ENCODE results near the gene CNTNAP5.
A peak's percentile ranks its signal among the peaks of the same experiment; 100 is the strongest.

Gene CNTNAP5

DNA sequence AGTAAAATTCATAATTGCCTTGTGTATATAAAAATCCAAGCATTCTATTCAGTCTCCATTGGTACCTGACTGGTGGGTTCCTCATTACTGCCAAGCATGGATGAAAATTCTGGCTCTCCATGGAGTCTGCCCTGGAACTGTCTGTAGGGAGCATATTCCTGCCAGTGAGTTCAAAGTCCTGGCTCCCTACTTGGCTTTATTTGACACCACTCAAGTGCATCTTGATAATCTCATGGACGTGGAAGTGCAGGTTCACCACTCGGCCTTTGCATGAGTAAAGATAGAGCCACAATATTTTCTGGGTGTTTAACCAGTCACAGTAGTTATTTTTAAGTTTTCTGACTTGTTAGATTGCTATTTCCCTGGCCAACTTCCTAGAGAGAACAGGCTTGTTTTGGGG is 63.5 kb downstream of the CNTNAP5 start:
- in situ Hi-C loops (cut with MboI; ENCODE audit: low sequenced_read_pairs), result no loop called here
- Histone ChIP-seq H3K4me3 (no peak overlapping the region), H3K4me1 (no peaks in the 10 kb centered on the region), H3K36me3 (replicated peaks) (no peaks in the 10 kb centered on the region), H3K9me3 (no peaks in the 10 kb centered on the region), H3K27me3 (ENCODE audit: low read depth) (no peaks in the 10 kb centered on the region)
- no peak for DNase-seq (ENCODE audit: low spot score in 2 of 2)

DNA sequence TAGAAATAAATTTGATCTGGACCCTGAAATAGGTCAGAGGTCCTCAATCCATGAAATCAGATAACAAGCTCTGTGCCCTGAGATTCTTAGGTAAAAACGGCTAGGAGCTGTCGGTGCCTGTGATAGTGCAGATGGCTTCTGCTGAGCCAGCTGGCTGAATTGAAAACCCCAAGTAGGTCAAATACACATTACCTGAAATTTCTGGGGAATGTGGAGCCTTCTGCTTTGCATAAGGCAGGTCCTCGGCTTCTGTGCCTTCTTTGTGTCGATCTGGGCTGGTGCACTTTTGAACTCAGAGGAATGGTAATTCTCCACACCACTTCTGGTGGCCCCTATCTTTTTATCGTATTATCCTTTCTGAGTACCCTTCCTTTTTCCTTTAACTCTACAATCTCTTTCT is 66.6 kb downstream of the CNTNAP5 start:
- DNase-seq (ENCODE audit: low spot score in 2 of 2), result no peak
- Histone ChIP-seq H3K4me1 (no peaks in the 10 kb centered on the region), H3K4me3 (no peak overlapping the region), H3K36me3 (replicated peaks) (no peaks in the 10 kb centered on the region), H3K9me3 (no peaks in the 10 kb centered on the region), H3K27me3 (ENCODE audit: low read depth) (no peaks in the 10 kb centered on the region)
- in situ Hi-C loops (cut with MboI; ENCODE audit: low sequenced_read_pairs), result no loop called here

DNA sequence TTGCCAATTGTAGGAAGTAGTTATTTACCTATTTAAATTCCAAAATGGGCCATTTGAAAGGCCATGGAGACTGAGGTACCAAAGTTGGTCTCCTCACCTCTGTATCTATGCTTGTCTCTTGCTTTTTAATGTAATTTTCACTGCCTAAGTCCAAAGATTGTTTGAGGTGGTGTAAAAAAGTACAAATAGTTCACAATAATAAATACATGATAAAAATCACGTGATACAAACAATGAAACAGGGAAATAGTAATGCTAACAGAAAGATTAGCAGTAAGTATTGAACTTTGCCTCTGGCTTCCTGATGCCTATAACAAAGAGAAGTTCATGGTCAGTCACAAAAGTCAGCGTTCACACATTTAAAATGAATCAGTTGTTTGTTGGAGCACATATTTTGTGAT is 67.6 kb downstream of the CNTNAP5 start:
- DNase-seq (ENCODE audit: low spot score in 2 of 2), result no peak
- in situ Hi-C loops (cut with MboI; ENCODE audit: low sequenced_read_pairs), result no loop called here
- Histone ChIP-seq H3K27me3 (ENCODE audit: low read depth) (no peaks in the 10 kb centered on the region), H3K4me1 (no peaks in the 10 kb centered on the region), H3K9me3 (no peaks in the 10 kb centered on the region), H3K36me3 (replicated peaks) (no peaks in the 10 kb centered on the region), H3K4me3 (no peak overlapping the region)

GRCh38 chr2:124104914-124105313 is 79.8 kb downstream of the CNTNAP5 start:
- in situ Hi-C loops (cut with MboI; ENCODE audit: low sequenced_read_pairs), result no loop called here

DNA sequence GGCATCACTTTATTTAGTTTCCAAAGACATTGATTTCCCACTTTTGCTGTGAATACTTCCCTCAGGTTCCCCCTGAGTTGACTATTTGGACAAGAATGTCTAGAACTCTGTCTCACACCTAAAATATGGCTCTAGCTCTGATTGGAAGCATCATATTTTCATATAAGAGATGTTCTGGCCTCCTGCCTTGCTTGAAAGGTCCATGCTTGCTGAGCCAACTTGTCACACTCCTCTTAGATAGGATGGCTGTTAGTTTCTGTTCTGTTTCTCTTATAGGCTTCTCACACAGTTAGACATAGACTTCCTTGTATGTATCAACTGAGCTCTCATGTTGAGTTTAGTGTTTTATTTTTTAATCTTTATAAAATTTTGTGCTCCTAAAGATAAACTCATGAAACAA is 87.1 kb downstream of the CNTNAP5 start:
- H3K27me3 ChIP-seq (ENCODE audit: low read depth), result no peaks in the 10 kb centered on the region
- DNase-seq (ENCODE audit: low spot score in 2 of 2), result no peak
- no peak overlapping the region for H3K4me3 ChIP-seq
- in situ Hi-C loops (cut with MboI; ENCODE audit: low sequenced_read_pairs), result no loop called here
- no peaks in the 10 kb centered on the region for H3K36me3 ChIP-seq (replicated peaks)
- H3K4me1 ChIP-seq, result no peaks in the 10 kb centered on the region
- no peaks in the 10 kb centered on the region for H3K9me3 ChIP-seq

More at GRCh38 chr2:124104914-124105313, 79.8 kb downstream of the CNTNAP5 start:
- Histone ChIP-seq H3K36me3 (replicated peaks) (no peaks in the 10 kb centered on the region), H3K9me3 (no peaks in the 10 kb centered on the region), H3K4me1 (no peaks in the 10 kb centered on the region), H3K27me3 (ENCODE audit: low read depth) (no peaks in the 10 kb centered on the region), H3K4me3 (no peak overlapping the region)
- peak in 1 of 2 experiments; percentile 6 for DNase-seq (ENCODE audit: low spot score in 2 of 2)

- no peak for DNase-seq (ENCODE audit: low spot score in 2 of 2)
- H3K9me3 ChIP-seq, result no peaks in the 10 kb centered on the region
- no peak overlapping the region for H3K4me3 ChIP-seq
- no peaks in the 10 kb centered on the region for H3K4me1 ChIP-seq
- in situ Hi-C loops (cut with MboI; ENCODE audit: low sequenced_read_pairs), result no loop called here
- H3K27me3 ChIP-seq (ENCODE audit: low read depth), result no peaks in the 10 kb centered on the region
- no peaks in the 10 kb centered on the region for H3K36me3 ChIP-seq (replicated peaks)
Observed at GRCh38 chr2:124112966-124113365, 87.9 kb downstream of the CNTNAP5 start.

DNA sequence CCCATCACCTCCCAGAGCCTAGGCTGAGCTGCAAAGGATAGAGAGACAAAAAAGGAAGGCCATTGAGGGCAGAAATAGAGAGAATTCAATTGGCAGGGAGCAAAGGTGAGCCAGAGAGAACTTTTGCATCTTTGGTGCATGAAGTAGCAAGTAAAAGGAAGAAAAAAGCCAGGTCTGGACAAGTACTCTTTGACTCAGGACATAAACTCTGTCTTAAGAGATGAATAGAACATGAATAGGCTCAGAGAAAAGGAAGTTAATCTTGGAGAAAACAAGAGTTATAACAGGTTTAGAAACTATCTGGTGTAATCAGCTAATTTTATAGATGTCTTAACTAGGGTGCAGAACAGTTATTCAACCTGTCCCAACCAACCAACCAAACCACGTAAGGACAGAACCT is 95.2 kb downstream of the CNTNAP5 start:
- H3K4me1 ChIP-seq, result no peaks in the 10 kb centered on the region
- H3K9me3 ChIP-seq, result no peaks in the 10 kb centered on the region
- H3K4me3 ChIP-seq, result no peak overlapping the region
- no peaks in the 10 kb centered on the region for H3K36me3 ChIP-seq (replicated peaks)
- no peak for DNase-seq (ENCODE audit: low spot score in 2 of 2)
- in situ Hi-C loops (cut with MboI; ENCODE audit: low sequenced_read_pairs), result no loop called here
- H3K27me3 ChIP-seq (ENCODE audit: low read depth), result no peaks in the 10 kb centered on the region

- H3K4me3 ChIP-seq, result no peak overlapping the region
- H3K27me3 ChIP-seq (ENCODE audit: low read depth), result no peaks in the 10 kb centered on the region
- no peak for DNase-seq (ENCODE audit: low spot score in 2 of 2)
- in situ Hi-C loops (cut with MboI; ENCODE audit: low sequenced_read_pairs), result no loop called here
- H3K9me3 ChIP-seq, result no peaks in the 10 kb centered on the region
- H3K36me3 ChIP-seq (replicated peaks), result no peaks in the 10 kb centered on the region
- H3K4me1 ChIP-seq, result no peaks in the 10 kb centered on the region
Observed at GRCh38 chr2:124121106-124121505, 96.0 kb downstream of the CNTNAP5 start.

- Histone ChIP-seq H3K4me1 (no peaks in the 10 kb centered on the region), H3K36me3 (replicated peaks) (no peaks in the 10 kb centered on the region), H3K4me3 (no peak overlapping the region), H3K27me3 (ENCODE audit: low read depth) (no peaks in the 10 kb centered on the region), H3K9me3 (no peaks in the 10 kb centered on the region)
- in situ Hi-C loops (cut with MboI; ENCODE audit: low sequenced_read_pairs), result no loop called here
- DNase-seq (ENCODE audit: low spot score in 2 of 2), result no peak
Observed at GRCh38 chr2:124121760-124122275, 96.7 kb downstream of the CNTNAP5 start.

- in situ Hi-C loops (cut with MboI; ENCODE audit: low sequenced_read_pairs), result no loop called here
- Histone ChIP-seq H3K36me3 (replicated peaks) (no peaks in the 10 kb centered on the region), H3K9me3 (no peaks in the 10 kb centered on the region), H3K27me3 (ENCODE audit: low read depth) (no peaks in the 10 kb centered on the region), H3K4me3 (no peak overlapping the region), H3K4me1 (no peaks in the 10 kb centered on the region)
- no peak for DNase-seq (ENCODE audit: low spot score in 2 of 2)
Observed at GRCh38 chr2:124122340-124122739, 97.3 kb downstream of the CNTNAP5 start.

DNA sequence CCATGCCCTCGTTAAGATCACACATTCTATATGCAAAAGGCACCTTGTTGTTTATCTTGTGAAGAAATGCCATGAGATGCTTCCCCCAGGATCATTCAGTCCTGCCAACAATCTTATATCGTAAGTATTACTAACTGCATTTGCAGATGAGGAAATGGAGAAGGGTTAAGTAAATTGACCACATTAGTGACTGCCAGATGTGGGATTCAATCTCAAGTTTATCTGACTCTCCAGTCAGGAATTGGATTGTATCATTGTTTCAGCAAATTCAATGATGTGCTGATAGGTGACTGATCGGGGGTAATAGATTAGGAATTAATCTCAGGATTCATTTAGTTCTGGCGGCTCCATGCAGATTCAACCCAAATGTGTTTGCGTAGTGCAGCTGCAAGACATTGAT is 106.2 kb downstream of the CNTNAP5 start:
- no peak overlapping the region for H3K4me3 ChIP-seq
- H3K27me3 ChIP-seq (ENCODE audit: low read depth), result no peaks in the 10 kb centered on the region
- no peaks in the 10 kb centered on the region for H3K36me3 ChIP-seq (replicated peaks)
- H3K4me1 ChIP-seq, result no peaks in the 10 kb centered on the region
- DNase-seq (ENCODE audit: low spot score in 2 of 2), result no peak
- H3K9me3 ChIP-seq, result no peaks in the 10 kb centered on the region
- in situ Hi-C loops (cut with MboI; ENCODE audit: low sequenced_read_pairs), result no loop called here

GRCh38 chr2:124136110-124136509 is 111.0 kb downstream of the CNTNAP5 start:
- no peak for DNase-seq (ENCODE audit: low spot score in 2 of 2)
- Histone ChIP-seq H3K36me3 (replicated peaks) (no peaks in the 10 kb centered on the region), H3K27me3 (ENCODE audit: low read depth) (no peaks in the 10 kb centered on the region), H3K9me3 (no peaks in the 10 kb centered on the region), H3K4me3 (no peak overlapping the region), H3K4me1 (no peaks in the 10 kb centered on the region)
- in situ Hi-C loops (cut with MboI; ENCODE audit: low sequenced_read_pairs), result no loop called here

- no peak overlapping the region for H3K4me3 ChIP-seq
- in situ Hi-C loops (cut with MboI; ENCODE audit: low sequenced_read_pairs), result no loop called here
- no peaks in the 10 kb centered on the region for H3K36me3 ChIP-seq (replicated peaks)
- H3K4me1 ChIP-seq, result no peaks in the 10 kb centered on the region
- no peaks in the 10 kb centered on the region for H3K9me3 ChIP-seq
- no peaks in the 10 kb centered on the region for H3K27me3 ChIP-seq (ENCODE audit: low read depth)
- DNase-seq (ENCODE audit: low spot score in 2 of 2), result no peak
Observed at GRCh38 chr2:124138076-124138475, 113.0 kb downstream of the CNTNAP5 start.

- H3K27me3 ChIP-seq (ENCODE audit: low read depth), result no peaks in the 10 kb centered on the region
- DNase-seq (ENCODE audit: low spot score in 2 of 2), result no peak
- no peaks in the 10 kb centered on the region for H3K36me3 ChIP-seq (replicated peaks)
- in situ Hi-C loops (cut with MboI; ENCODE audit: low sequenced_read_pairs), result no loop called here
- no peak overlapping the region for H3K4me3 ChIP-seq
- H3K9me3 ChIP-seq, result no peaks in the 10 kb centered on the region
- H3K4me1 ChIP-seq, result no peaks in the 10 kb centered on the region
Observed at GRCh38 chr2:124145982-124146381, 120.9 kb downstream of the CNTNAP5 start.

- in situ Hi-C loops (cut with MboI; ENCODE audit: low sequenced_read_pairs), result no loop called here
- DNase-seq (ENCODE audit: low spot score in 2 of 2), result no peak
- H3K4me3 ChIP-seq, result no peak overlapping the region
- H3K9me3 ChIP-seq, result no peaks in the 10 kb centered on the region
- H3K36me3 ChIP-seq (replicated peaks), result no peaks in the 10 kb centered on the region
- no peaks in the 10 kb centered on the region for H3K4me1 ChIP-seq
- no peaks in the 10 kb centered on the region for H3K27me3 ChIP-seq (ENCODE audit: low read depth)
Observed at GRCh38 chr2:124147552-124147951, 122.5 kb downstream of the CNTNAP5 start.
